EL (cell line): Measurements from ENCODE around the gene SMAD9.
A peak's percentile ranks its signal among the peaks of the same experiment; 100 is the strongest.

Experiments
- DNase-seq: peaks from one replicate; pipeline ENCODE4 v3.0.0-alpha.2; 2016

The SMAD9 gene

GRCh38 chr13:36919833-36920615 lies at the start of gene SMAD9:
TSS of gene SMAD9 (minus strand) at chr13:36920238. CDS start at chr13:36879689, 40,549 bp downstream.
- DNase-seq, result peak; percentile 65

GRCh38 chr13:36966404-36966803 lies 46.4 kb upstream of the SMAD9 start:
- DNase-seq, result no peak

- DNase-seq, result peak; percentile 83
Measured at GRCh38 chr13:36965767-36966166, 45.7 kb upstream of the SMAD9 start.

- DNase-seq, result no peak
Measured at GRCh38 chr13:36959456-36960116, 39.5 kb upstream of the SMAD9 start.

- no peak for DNase-seq
Measured at GRCh38 chr13:36954542-36954941, 34.5 kb upstream of the SMAD9 start.

GRCh38 chr13:36950920-36951319 lies 30.9 kb upstream of the SMAD9 start:
- DNase-seq, result no peak

- DNase-seq, result no peak
Measured at GRCh38 chr13:36950330-36950729, 30.3 kb upstream of the SMAD9 start.

GRCh38 chr13:36945078-36945477 lies 25.0 kb upstream of the SMAD9 start:
- no peak for DNase-seq

GRCh38 chr13:36925603-36926002 lies 5.6 kb upstream of the SMAD9 start:
- DNase-seq, result no peak

GRCh38 chr13:36924001-36924400 lies 4.0 kb upstream of the SMAD9 start:
- DNase-seq, result no peak

GRCh38 chr13:36921631-36922301 lies 1.7 kb upstream of the SMAD9 start:
- DNase-seq, result no peak

- peak; percentile 6 for DNase-seq
Measured at GRCh38 chr13:36920616-36921185, 663 bp upstream of the SMAD9 start.

- DNase-seq, result peak; percentile 44
Measured at GRCh38 chr13:36919171-36919832, 736 bp downstream of the SMAD9 start.

GRCh38 chr13:36918246-36919131 lies 1.5 kb downstream of the SMAD9 start:
- DNase-seq, result peak; percentile 39

- no peak for DNase-seq
Measured at GRCh38 chr13:36917311-36917710, 2.7 kb downstream of the SMAD9 start.

- DNase-seq, result no peak
Measured at GRCh38 chr13:36915896-36916640, 4.0 kb downstream of the SMAD9 start.

GRCh38 chr13:36915106-36915505 lies 4.9 kb downstream of the SMAD9 start:
- no peak for DNase-seq

- DNase-seq, result no peak
Measured at GRCh38 chr13:36914648-36915047, 5.4 kb downstream of the SMAD9 start.

- no peak for DNase-seq
Measured at GRCh38 chr13:36913463-36913862, 6.6 kb downstream of the SMAD9 start.

- DNase-seq, result no peak
Measured at GRCh38 chr13:36912973-36913372, 7.1 kb downstream of the SMAD9 start.

- no peak for DNase-seq
Measured at GRCh38 chr13:36912369-36912768, 7.7 kb downstream of the SMAD9 start.
